GM19240 (cell line): ENCODE results near the gene HNRNPA2B1.
"Not testable (repeated sequence)": the region's sequence is repeated elsewhere in the genome, so short reads cannot be mapped to it uniquely, and the experiment has no call there.

ENCODE experiments used
- DNase-seq: peaks from one replicate; pipeline ENCODE4 v3.0.0; 2011; ENCODE audit warnings: low spot score; ENCODE audit not compliant: insufficient read length

Gene HNRNPA2B1

GRCh38 chr7:26147646-26148306, 52.8 kb downstream of the HNRNPA2B1 start:
- not testable (repeated sequence) for DNase-seq

DNA sequence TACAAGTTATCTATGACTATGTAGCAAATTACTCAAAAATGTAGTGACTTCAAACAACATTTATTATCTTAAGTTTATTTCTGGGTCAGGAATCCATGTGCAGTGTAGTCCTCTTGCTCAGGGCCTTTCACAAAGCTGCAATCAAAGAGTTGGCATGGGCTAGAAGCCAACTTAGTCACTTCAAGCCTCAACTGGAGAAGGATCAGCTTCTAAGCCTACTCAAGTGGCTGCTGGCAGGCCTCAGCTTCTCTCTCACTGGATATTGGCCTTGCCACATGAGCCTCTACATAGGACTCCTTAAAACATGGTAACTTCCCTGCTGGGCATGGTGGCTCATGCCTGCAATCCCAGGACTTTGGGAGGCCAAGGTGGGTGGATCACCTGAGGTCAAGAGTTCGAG, 53.5 kb downstream of the HNRNPA2B1 start:
- no peak for DNase-seq

DNA sequence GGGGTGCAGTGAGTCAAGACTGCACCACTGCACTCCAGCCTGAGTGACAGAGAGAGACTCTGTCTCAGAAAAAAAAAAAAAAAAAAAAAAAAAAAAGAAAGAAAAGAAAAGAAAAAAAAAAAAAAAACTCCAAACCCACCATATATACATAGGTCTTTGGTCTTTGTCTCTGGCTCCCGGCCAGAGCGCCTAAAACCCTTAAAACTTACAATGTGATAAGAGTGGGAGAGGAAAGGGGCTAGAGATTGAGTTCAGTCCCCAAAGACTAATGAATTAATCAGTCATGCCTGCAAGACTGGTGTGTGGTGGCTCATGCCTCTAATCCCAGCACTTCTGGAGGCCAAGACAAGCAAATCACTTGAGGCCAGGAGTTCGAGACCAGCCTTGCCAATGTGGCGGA, 55.3 kb downstream of the HNRNPA2B1 start:
- DNase-seq, result no peak

DNA sequence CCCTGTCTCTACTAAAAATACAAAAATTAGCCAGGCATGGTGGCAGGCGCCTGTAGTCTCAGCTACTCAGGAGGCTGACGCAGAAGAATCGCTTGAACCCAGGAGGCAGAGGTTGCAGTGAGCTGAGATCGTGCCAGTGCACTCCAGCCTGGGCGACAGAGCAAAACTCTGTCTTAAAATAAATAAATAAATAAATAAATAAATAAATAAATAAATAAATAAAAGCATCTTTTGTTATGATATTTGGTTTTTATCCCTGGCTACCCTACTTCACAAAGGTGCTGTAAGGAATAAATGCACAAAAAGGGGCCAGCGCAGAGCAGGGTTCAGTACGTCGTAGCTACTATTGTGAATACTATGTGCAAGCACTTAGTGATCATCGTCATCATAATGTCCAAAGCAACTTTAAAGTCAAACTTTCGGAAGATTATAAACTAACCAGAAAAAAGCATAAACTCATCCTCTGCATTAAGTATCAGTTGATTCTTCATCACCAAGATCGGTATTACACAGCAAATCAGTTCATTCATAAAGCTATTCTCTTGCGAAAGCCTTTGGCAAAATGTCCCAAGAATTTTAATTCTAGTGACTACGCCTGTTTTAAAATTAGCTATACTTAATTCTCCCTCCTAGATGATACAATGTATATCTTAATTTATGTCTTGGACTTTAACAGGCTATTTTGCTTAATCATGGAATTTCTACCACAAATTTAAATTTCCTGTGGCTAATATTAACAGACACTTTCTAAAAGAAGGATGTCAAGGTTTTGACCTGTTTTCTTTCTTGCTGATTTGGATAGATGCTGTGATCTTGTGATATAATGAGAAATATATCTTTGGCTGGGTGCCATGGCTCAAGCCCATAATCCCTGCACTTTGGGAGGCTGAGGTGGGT, 56.1 kb downstream of the HNRNPA2B1 start:
- no peak for DNase-seq

DNA sequence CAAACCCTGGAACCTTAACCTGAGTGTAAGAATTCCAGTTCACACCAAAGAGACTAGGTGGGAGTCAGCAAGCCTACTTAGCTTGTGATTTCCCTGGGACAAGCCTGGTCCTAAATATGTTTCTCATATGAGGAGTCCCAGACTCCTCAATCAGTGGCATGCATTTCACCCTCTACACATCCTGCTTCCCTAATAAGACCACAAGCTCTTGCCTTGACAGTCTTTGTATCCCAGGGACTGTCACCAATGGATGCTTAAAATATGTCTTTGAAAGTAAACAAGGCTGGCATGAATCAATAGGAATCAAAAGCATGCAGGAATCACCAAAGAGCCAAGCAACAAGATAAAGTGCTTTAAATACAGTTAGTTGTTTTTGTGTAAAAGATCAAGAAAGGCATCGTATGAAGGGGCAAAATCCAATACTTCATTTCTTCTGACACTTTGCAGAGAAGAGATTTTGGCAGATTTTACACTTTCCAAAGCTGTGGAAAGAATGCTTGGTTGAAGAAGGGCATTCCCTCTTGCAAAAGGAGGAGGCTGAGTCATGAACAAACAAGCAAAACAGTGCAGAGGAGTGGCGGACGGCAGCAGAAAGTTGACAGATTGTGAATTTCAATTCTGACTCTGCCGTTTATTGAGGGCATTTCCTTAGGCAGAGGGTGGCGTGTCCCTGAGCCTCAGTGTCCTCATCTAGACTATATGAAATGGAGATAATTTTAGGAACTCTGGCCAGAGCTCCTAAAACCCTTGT, 57.1 kb downstream of the HNRNPA2B1 start:
- no peak for DNase-seq

DNA sequence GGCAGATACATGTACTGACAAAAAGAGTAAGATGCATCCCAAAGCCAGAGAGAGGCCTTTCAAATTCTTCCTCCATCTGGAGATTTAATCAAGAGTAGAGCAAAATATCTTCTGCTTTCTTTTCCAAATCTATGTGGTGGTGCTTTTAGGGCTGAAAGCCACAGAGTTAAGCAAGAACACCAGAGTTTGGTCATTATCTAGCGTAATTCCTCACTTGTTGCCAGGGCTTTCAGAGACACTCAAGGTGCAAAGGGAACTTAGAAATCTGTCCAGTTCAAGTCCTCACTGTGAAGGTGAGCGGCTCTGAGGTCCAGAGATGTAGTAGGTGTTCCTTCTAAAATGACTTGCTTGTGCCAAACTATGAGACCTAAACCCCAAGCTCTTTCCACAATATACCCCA, 59.5 kb downstream of the HNRNPA2B1 start:
- DNase-seq, result no peak

DNA sequence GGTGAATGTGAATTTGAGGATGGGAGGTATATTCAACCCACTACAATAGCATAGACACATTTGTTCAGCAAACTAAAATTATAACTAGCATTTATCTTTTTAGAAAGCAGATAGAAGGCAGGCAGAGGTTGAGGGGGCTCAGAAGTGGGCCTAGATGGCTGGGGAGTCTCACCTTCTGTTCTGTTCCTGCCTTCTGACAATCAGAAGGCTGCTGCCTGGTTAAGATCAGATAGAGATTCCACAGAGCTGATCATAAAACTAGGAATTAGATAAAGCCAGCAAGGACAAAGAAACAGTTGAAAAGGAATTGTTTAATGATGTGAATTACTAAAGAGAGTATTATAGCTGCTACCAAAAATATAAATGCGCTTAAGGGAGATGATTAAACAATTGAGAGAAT, 60.2 kb downstream of the HNRNPA2B1 start:
- no peak for DNase-seq
